Activated CD4-positive, alpha-beta T cell treated with anti-CD3 and anti-CD28 coated beads, Interleukin-2, amount 10 ng/mL, durations not matched to agents 7 days and 5 days (primary cell): Measurements from ENCODE around the gene RABL6. TPM values are rescaled to one million over a fixed set of nuclear protein-coding genes. Genes with fewer than 3 reads are reported as not detected.
"Not testable (repeated sequence)": the region's sequence is repeated elsewhere in the genome, so short reads cannot be mapped to it uniquely, and the experiment has no call there.

Experiments used
- CTCF ChIA-PET: fragments of 350-600 bp; sonication (Branson Sonifier 250); formaldehyde crosslinking; loops from one replicate; lab custom pipeline; 2021; ENCODE audit warnings: antibody characterized with exemption; lab: Charles Lee
- POLR2A ChIA-PET: fragments of 350-600 bp; sonication (Branson Sonifier 250); formaldehyde crosslinking; loops from one replicate; lab custom pipeline; 2021; ENCODE audit warnings: antibody characterized with exemption; lab: Charles Lee
- DNase-seq: peaks from one replicate; pipeline ENCODE4 v3.0.0-alpha.2; 2020
- H3K27ac Mint-ChIP-seq: one replicate; pipeline ENCODE4 v1.8.0; 2021; ENCODE audit warnings: mild to moderate bottlenecking, moderate library complexity, mixed read lengths
- H3K27me3 Mint-ChIP-seq: one replicate; pipeline ENCODE4 v1.8.0; 2021; ENCODE audit warnings: mixed read lengths
- H3K36me3 Mint-ChIP-seq: one replicate; pipeline ENCODE4 v1.8.0; 2021; ENCODE audit warnings: low read depth, mixed read lengths
- H3K4me1 Mint-ChIP-seq: one replicate; pipeline ENCODE4 v1.8.0; 2021; ENCODE audit warnings: mixed read lengths
- H3K4me3 Mint-ChIP-seq: one replicate; pipeline ENCODE4 v1.8.0; 2021; ENCODE audit warnings: mild to moderate bottlenecking, moderate library complexity, mixed read lengths
- H3K9me3 Mint-ChIP-seq: one replicate; pipeline ENCODE4 v1.8.0; 2021; ENCODE audit warnings: mixed read lengths
- total RNA-seq, 2 experiments: library from RNA; stranded (reverse); gene quantifications; one replicate each; pipeline ENCODE4 v1.2.3, GENCODE V29; 2021

The RABL6 gene
- total RNA-seq, 2 experiments from 2014 or later: 95.5 to 109 TPM

DNA sequence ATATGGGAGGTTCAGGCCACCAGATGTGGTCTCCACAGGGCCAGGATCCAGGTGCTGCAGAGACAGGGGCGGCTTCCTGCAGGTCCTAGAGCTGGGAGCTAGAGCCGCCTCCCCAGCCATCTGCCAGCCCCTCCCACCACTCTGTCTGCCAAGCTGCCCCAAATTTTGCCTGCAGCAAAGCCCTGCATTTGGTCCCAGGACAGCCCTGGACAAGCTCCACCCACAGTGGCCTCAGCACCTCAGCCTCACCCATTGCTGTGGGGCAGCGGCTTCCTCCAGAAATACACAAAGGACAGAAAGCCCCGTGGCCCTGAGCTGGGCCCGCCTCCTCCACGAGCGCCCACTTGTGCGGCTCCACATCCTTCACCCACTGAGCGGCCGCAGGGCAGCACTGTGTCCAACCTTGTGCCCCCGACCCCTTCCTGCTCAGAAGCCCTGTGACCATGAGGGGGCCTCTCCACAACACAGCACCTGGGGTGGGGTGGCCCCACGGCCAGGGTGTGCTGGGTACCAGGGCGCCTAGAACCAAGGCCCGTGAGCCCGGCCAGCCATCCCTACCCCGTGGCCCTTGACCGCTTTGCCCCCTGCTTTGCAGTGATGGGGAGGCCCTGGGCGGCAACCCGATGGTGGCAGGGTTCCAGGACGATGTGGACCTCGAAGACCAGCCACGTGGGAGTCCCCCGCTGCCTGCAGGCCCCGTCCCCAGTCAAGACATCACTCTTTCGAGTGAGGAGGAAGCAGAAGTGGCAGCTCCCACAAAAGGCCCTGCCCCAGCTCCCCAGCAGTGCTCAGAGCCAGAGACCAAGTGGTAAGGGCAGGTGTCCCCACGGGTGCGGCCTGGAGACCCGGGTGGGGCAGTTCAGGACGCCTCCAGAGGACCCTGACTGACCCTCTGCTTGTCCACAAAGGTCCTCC is 30.8 kb downstream of the RABL6 start:
- H3K36me3 Mint-ChIP-seq: peaks cover 6% of the 10 kb centered on the region
- peaks cover 8% of the 10 kb centered on the region for H3K4me1 Mint-ChIP-seq
- no peak overlapping the region for H3K4me3 Mint-ChIP-seq
- H3K27me3 Mint-ChIP-seq: peaks cover 1% of the 10 kb centered on the region
- no peak overlapping the region for H3K27ac Mint-ChIP-seq
- no peak for DNase-seq
- H3K9me3 Mint-ChIP-seq: no peaks in the 10 kb centered on the region
- ChIA-PET CTCF (no interaction called here), POLR2A (no interaction called here)

DNA sequence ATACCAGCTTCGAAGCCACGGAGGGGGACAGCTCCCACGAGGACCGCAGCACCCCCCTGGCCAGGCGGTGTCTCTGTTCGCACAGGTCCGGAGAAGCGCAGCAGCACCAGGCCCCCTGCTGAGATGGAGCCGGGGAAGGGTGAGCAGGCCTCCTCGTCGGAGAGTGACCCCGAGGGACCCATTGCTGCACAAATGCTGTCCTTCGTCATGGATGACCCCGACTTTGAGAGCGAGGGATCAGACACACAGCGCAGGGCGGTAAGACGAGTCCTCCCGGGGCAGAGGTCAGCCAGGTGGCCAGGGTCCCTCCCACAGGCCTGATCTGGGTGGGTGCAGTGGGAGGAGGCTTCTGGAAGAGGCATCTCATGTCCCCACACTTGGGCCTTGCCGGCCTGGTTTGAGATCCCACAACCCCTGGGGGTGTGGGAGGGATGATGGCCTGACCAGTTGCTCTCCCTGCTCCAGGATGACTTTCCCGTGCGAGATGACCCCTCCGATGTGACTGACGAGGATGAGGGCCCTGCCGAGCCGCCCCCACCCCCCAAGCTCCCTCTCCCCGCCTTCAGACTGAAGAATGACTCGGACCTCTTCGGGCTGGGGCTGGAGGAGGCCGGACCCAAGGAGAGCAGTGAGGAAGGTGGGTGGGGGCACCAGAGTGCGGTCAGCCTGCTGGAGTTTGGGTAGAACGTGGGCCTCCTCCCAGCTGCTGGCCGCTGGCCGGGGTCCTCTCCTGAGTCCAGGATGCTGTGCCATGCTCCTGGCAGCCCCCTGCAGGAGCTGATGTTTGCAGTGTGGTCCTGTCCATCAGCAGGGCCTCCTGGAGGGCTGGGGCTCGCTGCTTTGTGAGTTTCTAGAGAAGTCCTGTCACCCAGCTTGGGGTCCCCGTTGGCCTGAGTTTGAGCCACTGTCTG is 31.7 kb downstream of the RABL6 start:
- CTCF ChIA-PET: interaction anchor here (0.5 to 2.1 kb wide), 4 partner anchors 41 to 196 kb away, joined by 3 to 5 read pairs (median 4); no protein-coding TSS in a partner anchor
- POLR2A ChIA-PET: no interaction called here
- DNase-seq: no peak
- H3K27me3 Mint-ChIP-seq: peaks cover 3% of the 10 kb centered on the region
- peak overlapping the region; percentile 78 for H3K27ac Mint-ChIP-seq
- peaks cover 10% of the 10 kb centered on the region for H3K4me1 Mint-ChIP-seq
- no peaks in the 10 kb centered on the region for H3K9me3 Mint-ChIP-seq
- H3K36me3 Mint-ChIP-seq: peaks cover 6% of the 10 kb centered on the region
- no peak overlapping the region for H3K4me3 Mint-ChIP-seq

DNA sequence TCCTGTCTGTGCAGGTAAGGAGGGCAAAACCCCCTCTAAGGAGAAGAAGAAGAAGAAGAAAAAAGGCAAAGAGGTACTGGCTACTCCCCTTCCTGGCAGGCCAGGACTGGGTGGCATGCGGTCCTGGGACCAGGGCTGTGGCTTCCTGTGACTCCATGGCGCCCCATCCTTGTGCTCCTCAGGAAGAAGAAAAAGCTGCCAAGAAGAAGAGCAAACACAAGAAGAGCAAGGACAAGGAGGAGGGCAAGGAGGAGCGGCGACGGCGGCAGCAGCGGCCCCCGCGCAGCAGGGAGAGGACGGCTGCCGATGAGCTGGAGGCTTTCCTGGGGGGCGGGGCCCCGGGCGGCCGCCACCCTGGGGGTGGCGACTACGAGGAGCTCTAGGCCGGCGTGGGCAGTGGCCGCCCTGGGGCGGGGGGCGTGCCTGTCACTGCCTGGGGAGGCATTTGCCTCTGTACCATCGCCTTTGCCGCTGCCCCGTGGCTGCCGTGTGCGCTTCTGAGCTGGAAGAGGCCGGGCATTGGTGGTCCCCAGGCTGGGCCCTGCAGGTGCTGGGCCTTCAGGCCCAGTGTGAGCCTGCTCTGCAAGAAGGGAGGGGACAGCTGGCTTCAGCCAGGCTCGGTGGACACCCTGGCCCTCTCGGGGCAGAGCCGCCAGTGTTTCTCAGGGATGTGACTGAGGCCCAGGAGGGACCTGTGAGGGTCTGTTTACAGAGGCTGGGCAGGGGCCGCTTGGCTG is 32.6 kb downstream of the RABL6 start:
- POLR2A ChIA-PET: no interaction called here
- Mint-ChIP-seq H3K27ac (peak overlapping the region; percentile 78), H3K9me3 (no peaks in the 10 kb centered on the region), H3K4me1 (peaks cover 10% of the 10 kb centered on the region), H3K36me3 (peaks cover 6% of the 10 kb centered on the region), H3K4me3 (no peak overlapping the region), H3K27me3 (peaks cover 5% of the 10 kb centered on the region)
- no peak for DNase-seq
- CTCF ChIA-PET: interaction anchor here (0.6 to 2.1 kb wide), 3 partner anchors 41 to 195 kb away, joined by 3 to 5 read pairs (median 4); no protein-coding TSS in a partner anchor

DNA sequence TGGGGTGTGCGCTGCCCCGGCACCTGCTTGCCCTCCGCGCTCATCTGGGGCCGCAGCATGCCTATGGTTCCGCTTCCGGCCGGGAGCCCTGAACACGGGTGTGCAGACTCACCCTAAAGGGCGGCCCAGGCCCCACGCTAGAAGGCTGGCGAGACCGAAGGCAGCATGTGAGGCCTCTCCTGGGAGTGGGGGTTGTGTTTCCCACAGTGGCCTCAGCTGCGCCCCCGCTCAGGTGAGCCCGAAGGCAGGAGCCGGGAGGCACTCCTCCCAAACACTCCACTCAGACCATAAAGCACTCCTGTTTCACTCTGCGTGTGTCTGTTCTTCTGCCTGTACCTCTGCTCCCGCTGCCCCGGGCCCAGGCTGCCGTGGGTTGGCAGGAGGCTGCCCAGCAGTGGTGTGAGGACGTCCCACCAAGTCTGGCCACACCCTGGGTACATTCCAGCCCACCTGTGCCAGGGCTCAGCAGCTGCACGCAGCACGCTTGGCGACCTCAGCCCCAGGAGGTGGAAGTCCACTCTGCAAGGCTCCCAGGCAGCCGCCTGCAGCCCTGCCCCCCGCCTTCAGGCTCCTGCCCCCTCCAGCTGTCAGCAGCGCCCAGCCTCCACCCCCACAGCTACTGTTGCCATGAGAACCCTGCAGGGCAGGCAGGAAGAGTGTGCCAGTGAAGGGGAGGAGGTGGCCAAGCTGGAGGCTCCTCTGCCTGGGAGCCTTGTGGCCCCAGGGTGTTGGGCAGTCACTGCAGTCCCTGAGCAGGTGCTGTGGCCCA is 33.3 kb downstream of the RABL6 start:
- no peak for DNase-seq
- H3K27ac Mint-ChIP-seq: peak overlapping the region; percentile 25
- H3K9me3 Mint-ChIP-seq: no peaks in the 10 kb centered on the region
- no peak overlapping the region for H3K4me3 Mint-ChIP-seq
- peaks cover 10% of the 10 kb centered on the region for H3K4me1 Mint-ChIP-seq
- H3K36me3 Mint-ChIP-seq: peaks cover 6% of the 10 kb centered on the region
- peaks cover 6% of the 10 kb centered on the region for H3K27me3 Mint-ChIP-seq
- CTCF ChIA-PET: interaction anchor here (1.1 to 2.3 kb wide), 9 partner anchors 9 to 194 kb away, joined by 3 to 19 read pairs (median 6); no protein-coding TSS in a partner anchor
- POLR2A ChIA-PET: no interaction called here

DNA sequence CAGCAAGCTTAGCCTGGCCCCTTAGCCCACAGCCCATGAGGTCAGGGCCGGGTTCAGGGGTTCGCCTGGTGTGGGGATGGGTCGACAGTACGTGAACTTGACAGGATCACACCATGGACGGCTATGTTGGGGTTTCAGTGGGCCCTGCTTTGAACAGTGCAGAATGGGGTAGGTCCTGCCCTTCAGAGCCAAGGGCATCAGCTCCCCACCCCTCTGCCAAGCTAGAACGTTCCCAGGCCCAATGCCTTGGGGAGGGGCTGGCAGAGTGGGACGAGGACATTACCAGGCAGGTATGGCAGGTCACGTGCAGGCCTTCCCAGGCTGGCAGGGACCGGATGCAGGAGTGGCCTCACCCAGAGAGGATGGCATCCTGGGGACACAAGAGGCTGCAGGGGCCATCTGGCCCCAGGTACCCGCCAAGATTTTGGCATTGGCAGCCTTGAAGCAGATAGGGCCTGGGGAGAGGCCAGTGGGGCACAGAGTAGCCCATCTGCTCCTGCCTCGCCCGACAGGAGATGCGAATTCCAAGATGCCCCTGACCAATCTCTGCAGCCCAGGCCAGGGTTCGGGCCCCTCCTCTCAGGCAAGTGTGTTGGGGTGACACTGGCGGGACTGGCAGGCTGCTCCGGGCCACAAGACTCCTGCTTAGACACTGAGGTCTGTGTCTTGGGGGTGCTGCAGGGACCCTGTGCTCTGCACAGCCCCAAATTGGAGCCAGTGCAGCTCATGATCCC is 34.1 kb downstream of the RABL6 start:
- H3K9me3 Mint-ChIP-seq, DNase-seq: not testable (repeated sequence)

DNA sequence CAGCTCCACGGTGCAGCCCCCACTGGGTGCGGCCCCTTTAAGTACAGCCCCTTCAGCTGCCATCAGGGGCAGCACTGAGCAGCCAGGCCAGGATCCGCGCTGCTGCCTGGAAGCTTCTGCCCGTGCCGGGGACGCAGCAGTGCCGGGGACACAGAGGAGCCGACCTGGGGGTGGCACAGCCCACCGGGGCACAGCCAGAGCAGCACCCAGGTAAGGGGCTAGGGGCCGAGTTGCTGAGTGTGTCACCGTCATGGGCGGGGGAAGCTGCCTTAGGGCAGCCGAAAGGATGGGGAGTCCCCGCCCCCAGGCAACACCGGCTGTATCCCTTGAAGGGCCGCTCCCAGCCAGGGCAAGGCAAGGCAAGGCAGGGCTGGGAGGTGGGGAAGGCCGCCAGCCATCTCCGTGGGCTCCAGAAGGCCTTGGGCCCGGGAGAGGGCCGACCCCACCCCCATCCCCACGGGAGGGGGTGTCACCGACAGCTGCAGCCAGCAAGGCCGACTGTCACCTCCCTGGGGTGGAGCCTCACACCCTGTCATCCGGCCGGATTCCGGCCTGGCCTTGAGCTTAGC is 34.7 kb downstream of the RABL6 start, which contains the start of gene AJM1:
AJM1 (plus strand) TSS at position 99 of the 569 bp plus-strand sequence. CDS start 1,937 bp downstream, outside the sequence.
- ChIA-PET CTCF (interaction anchor here (0.6 to 3.2 kb wide), 52 partner anchors 9 to 247 kb away, joined by 3 to 23 read pairs (median 4); partner anchors contain the start of genes ABCA2, CLIC3, FBXW5 and MAMDC4), POLR2A (interaction anchor here (0.6 to 0.7 kb wide), 2 partner anchors 52 to 318 kb away, joined by 3 read pairs; partner anchors contain the start of gene TMEM141)
- Mint-ChIP-seq H3K27ac (peak within 1 kb of the TSS; percentile 27), H3K4me1 (peaks cover 16% of the 10 kb centered on the region), H3K27me3 (peaks cover 11% of the 10 kb centered on the region), H3K4me3 (peak within 1 kb of the TSS; percentile 75)
- not testable (repeated sequence) for H3K9me3 Mint-ChIP-seq, H3K36me3 Mint-ChIP-seq
- peak; percentile 82 for DNase-seq

More for the DNA sequence above, 34.1 kb downstream of the RABL6 start:
- H3K27ac Mint-ChIP-seq, H3K36me3 Mint-ChIP-seq: not testable (repeated sequence)
- Mint-ChIP-seq H3K27me3 (peaks cover 10% of the 10 kb centered on the region), H3K4me3 (peak overlapping the region; percentile 75), H3K4me1 (peaks cover 14% of the 10 kb centered on the region)
- ChIA-PET CTCF (interaction anchor here (0.6 to 3.2 kb wide), 45 partner anchors 8 to 248 kb away, joined by 3 to 23 read pairs (median 5); partner anchors contain the start of genes ABCA2, CLIC3, FBXW5 and MAMDC4), POLR2A (interaction anchor here (0.6 to 0.7 kb wide), 2 partner anchors 51 to 317 kb away, joined by 3 read pairs; partner anchors contain the start of gene TMEM141)

DNA sequence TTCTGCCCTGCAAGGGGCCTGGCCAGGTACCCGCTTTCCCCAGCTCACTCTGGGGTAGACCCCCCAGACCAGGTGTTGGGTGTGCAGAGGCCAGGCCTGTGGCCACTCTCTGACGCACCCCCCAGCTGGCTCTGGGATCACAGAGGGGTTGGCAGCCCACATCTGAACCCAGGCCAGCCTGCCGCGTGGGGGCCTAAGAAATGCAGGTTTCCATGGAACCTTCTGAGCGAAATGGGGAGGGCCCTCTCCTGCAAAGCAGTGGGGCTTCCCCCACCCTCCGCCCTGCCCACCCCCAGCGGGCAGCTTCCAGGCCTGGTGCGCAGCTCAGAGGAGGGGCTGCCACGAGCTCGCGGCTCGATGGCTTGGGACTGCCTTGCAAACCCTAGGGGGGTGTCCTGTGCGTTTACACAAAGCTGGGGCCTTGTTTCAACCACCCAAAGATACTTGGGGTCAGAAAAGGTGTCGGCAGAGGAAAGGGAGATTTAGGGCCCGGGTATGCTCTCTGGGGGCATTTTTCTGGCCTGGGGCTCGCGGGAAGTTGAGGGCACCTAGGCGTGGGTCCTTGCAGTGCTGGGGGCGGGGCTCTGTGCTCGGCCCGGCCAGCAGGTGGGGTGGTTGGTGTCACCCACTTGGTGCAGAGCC is 35.5 kb downstream of the RABL6 start:
- Mint-ChIP-seq H3K4me1 (peaks cover 22% of the 10 kb centered on the region), H3K27me3 (peaks cover 17% of the 10 kb centered on the region), H3K4me3 (peak overlapping the region; percentile 45)
- CTCF ChIA-PET: interaction anchor here (0.6 to 3.2 kb wide), 34 partner anchors 8 to 248 kb away, joined by 3 to 23 read pairs (median 5); partner anchors contain the start of genes ABCA2, MAMDC4, RABL6 and TMEM141
- DNase-seq, H3K27ac Mint-ChIP-seq, H3K36me3 Mint-ChIP-seq, POLR2A ChIA-PET, H3K9me3 Mint-ChIP-seq: not testable (repeated sequence)

DNA sequence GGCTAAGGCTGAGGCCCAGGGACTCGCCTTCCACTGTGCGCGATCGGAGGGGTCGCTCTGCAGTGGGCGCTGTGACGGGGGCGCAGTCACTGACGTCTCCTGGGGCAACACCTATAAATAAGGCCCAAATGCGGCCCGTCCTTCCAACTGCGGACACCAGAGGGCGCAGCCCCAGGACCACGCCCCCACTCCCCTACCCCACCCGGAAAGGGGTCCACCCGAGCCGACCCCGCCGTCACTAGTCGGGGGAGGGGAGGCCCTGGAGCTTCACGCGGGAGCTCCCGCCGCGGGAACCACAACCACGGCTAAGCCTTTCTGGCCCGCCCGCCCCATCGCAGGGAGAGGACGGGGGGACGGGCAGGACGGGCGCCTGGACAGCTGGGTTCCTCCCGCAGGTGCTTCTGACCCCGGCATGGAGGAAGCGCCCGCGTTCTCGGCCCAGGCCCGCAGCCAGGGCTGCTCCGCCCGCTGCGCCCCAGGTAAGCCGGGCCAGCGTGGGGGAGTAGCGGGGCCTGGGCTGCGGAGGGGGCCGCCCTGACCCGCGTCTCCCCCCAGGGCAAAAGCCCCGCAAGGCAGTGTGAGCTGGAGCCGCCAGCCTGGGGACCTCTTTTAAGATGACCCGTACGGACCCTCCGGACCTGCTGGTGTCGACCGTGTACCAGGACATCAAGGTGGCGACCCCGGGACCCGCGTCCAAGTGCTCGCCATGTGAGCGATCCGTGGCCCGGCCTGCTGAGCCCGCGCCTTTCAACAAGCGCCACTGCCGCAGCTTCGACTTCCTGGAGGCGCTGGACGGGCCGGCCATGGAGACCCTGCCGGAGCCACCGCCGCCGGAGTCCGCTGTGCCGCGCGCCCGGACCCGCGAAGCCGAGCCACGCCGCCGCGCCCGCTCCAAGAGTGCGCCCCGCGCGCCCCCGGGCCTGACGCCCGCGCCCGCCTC is 36.3 kb downstream of the RABL6 start:
- H3K27ac Mint-ChIP-seq, H3K36me3 Mint-ChIP-seq, H3K9me3 Mint-ChIP-seq, POLR2A ChIA-PET: not testable (repeated sequence)
- CTCF ChIA-PET: interaction anchor here (0.8 to 3.2 kb wide), 6 partner anchors 17 to 203 kb away, joined by 3 to 19 read pairs (median 9); partner anchors contain the start of genes NPDC1 and TMEM141
- DNase-seq: peak; percentile 48
- Mint-ChIP-seq H3K4me1 (peaks cover 23% of the 10 kb centered on the region), H3K27me3 (peaks cover 17% of the 10 kb centered on the region), H3K4me3 (peak overlapping the region; percentile 45)

DNA sequence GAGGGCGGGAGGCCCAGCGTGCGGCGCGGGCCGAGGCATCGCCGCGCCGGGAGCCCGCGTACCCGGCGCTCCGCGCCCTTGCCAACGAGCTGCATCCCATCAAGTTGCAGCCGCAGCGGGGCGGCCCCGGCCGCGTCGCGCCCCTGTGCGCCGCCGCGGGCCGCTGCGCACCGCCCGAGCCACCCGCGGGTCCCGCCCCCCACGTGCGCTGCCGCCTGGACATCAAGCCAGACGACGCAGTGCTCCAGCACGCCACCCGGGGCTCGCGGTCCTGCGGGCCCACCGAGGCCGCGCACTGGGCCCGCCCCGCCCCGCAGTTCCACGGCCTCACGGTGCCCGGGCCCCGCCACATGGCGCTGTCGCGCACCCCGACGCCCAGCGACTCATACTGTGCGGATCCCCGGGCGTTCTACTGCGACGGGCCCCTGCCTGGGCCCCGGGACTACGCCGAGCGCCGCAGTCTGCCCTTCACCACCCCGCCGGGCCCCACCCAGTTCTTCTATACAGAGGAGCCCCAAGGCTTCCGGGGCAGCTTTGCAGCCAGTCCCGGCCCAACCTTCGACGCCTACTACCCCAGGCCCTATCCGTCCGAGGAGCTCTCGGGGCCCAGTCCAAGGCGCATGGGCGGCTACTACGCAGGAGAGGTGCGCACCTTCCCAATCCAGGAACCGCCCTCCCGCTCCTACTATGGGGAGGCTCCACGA is 37.2 kb downstream of the RABL6 start:
- no peaks in the 10 kb centered on the region for H3K9me3 Mint-ChIP-seq
- H3K27ac Mint-ChIP-seq: peak overlapping the region; percentile 57
- POLR2A ChIA-PET: no interaction called here
- peaks cover 26% of the 10 kb centered on the region for H3K4me1 Mint-ChIP-seq
- no peak for DNase-seq
- H3K36me3 Mint-ChIP-seq: peaks cover 9% of the 10 kb centered on the region
- H3K27me3 Mint-ChIP-seq: peaks cover 17% of the 10 kb centered on the region
- CTCF ChIA-PET: interaction anchor here (0.8 to 3.2 kb wide), 3 partner anchors 185 to 202 kb away, joined by 3 to 19 read pairs (median 8); partner anchors contain the start of gene NPDC1
- H3K4me3 Mint-ChIP-seq: peak overlapping the region; percentile 41
